RPMI8226 (cell line): ENCODE results near the gene PUM2.
"Not testable (repeated sequence)": the region's sequence is repeated elsewhere in the genome, so short reads cannot be mapped to it uniquely, and the experiment has no call there.

ENCODE experiments used
- DNase-seq: peaks from one replicate; pipeline ENCODE4 v3.0.0-alpha.2; 2015

The PUM2 gene

GRCh38 chr2:20350753-20351554, at the start of gene PUM2:
TSS of gene PUM2 (minus strand) at chr2:20350844. CDS start at chr2:20327360, 23,484 bp downstream.
- peak; percentile 98 for DNase-seq

- DNase-seq = no peak
These were observed 49.7 kb upstream of the PUM2 start for GRCh38 chr2:20400306-20400705.

GRCh38 chr2:20398956-20399567, 48.4 kb upstream of the PUM2 start:
- DNase-seq = no peak

- DNase-seq = no peak
These were observed 47.3 kb upstream of the PUM2 start for GRCh38 chr2:20397811-20398447.

- DNase-seq = no peak
These were observed 45.8 kb upstream of the PUM2 start for GRCh38 chr2:20396356-20397000.

- DNase-seq = no peak
These were observed 43.3 kb upstream of the PUM2 start for GRCh38 chr2:20393986-20394385.

GRCh38 chr2:20391951-20392699, 41.5 kb upstream of the PUM2 start:
- DNase-seq = no peak

- DNase-seq = no peak
These were observed 40.0 kb upstream of the PUM2 start for GRCh38 chr2:20390524-20391123.

- no peak for DNase-seq
These were observed 34.3 kb upstream of the PUM2 start for GRCh38 chr2:20384953-20385352.

GRCh38 chr2:20382965-20383810, 32.5 kb upstream of the PUM2 start:
- no peak for DNase-seq

GRCh38 chr2:20381457-20381856, 30.8 kb upstream of the PUM2 start:
- peak; percentile 45 for DNase-seq

GRCh38 chr2:20378891-20379519, 28.4 kb upstream of the PUM2 start:
- DNase-seq = peak; percentile 67

GRCh38 chr2:20378341-20378740, 27.7 kb upstream of the PUM2 start:
- no peak for DNase-seq

- DNase-seq = no peak
These were observed 27.1 kb upstream of the PUM2 start for GRCh38 chr2:20377741-20378140.

GRCh38 chr2:20374982-20375381, 24.3 kb upstream of the PUM2 start:
- DNase-seq = not testable (repeated sequence)

- DNase-seq = no peak
These were observed 22.4 kb upstream of the PUM2 start for GRCh38 chr2:20372896-20373640.

- DNase-seq = no peak
These were observed 20.8 kb upstream of the PUM2 start for GRCh38 chr2:20371323-20372025.

- no peak for DNase-seq
These were observed 19.5 kb upstream of the PUM2 start for GRCh38 chr2:20370191-20370590.

GRCh38 chr2:20369366-20369765, 18.7 kb upstream of the PUM2 start:
- DNase-seq = no peak
